ENCODE data around the gene NFATC1. TPM values are rescaled to one million over a fixed set of nuclear protein-coding genes. Genes with fewer than 3 reads are reported as not detected.

NFATC1 gene
- total and polyA plus RNA-seq, 2 donors from 2014 or later: 4.3 to 17.2 TPM

GRCh38 chr18:79452190-79452990, 56.7 kb downstream of the NFATC1 start:
- no peaks in the 10 kb centered on the region for H3K27me3 ChIP-seq (ENCODE audit: control insufficient read depth, insufficient read depth, low read length)
- peaks cover 0 to 8% (median 0%) of the 10 kb centered on the region in 3 donors for H3K36me3 ChIP-seq (ENCODE audit: control insufficient read depth in 2 of 3, insufficient read depth in 3 of 3, low read length in 3 of 3)
- H3K27ac ChIP-seq (ENCODE audit: low read depth in 2 of 2, low read length in 2 of 2): no peak overlapping the region
- FAIRE-seq: no peak
- DNase-seq: peak in 1 of 5 donors; percentile 40
- intact Hi-C loops (cut with DNase I): no loop called here
- no peaks in the 10 kb centered on the region for H3K9me3 ChIP-seq (ENCODE audit: control insufficient read depth in 2 of 3, insufficient read depth in 1 of 3, low read length in 3 of 3)
- TF ChIP-seq, protein P1, sequence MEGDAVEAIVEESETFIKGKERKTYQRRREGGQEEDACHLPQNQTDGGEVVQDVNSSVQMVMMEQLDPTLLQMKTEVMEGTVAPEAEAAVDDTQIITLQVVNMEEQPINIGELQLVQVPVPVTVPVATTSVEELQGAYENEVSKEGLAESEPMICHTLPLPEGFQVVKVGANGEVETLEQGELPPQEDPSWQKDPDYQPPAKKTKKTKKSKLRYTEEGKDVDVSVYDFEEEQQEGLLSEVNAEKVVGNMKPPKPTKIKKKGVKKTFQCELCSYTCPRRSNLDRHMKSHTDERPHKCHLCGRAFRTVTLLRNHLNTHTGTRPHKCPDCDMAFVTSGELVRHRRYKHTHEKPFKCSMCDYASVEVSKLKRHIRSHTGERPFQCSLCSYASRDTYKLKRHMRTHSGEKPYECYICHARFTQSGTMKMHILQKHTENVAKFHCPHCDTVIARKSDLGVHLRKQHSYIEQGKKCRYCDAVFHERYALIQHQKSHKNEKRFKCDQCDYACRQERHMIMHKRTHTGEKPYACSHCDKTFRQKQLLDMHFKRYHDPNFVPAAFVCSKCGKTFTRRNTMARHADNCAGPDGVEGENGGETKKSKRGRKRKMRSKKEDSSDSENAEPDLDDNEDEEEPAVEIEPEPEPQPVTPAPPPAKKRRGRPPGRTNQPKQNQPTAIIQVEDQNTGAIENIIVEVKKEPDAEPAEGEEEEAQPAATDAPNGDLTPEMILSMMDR (IDR thresholded peaks at IDR 0.05; ENCODE audit: borderline replicate concordance, extremely low read depth, insufficient read depth): no peak
- no peaks in the 10 kb centered on the region for H3K4me1 ChIP-seq (ENCODE audit: control insufficient read depth in 2 of 3, insufficient read depth in 2 of 3, low read depth in 1 of 3, low read length in 3 of 3)
- no peak overlapping the region for H3K9ac ChIP-seq (ENCODE audit: low read length in 3 of 3)
- no peak overlapping the region for H3K4me3 ChIP-seq (ENCODE audit: low read length in 3 of 3)

GRCh38 chr18:79452991-79453645, 57.4 kb downstream of the NFATC1 start:
- TF ChIP-seq, protein P1 (IDR thresholded peaks at IDR 0.05; ENCODE audit: borderline replicate concordance, extremely low read depth, insufficient read depth): no peak
- intact Hi-C loops (cut with DNase I): no loop called here

GRCh38 chr18:79453816-79454735, 58.3 kb downstream of the NFATC1 start:
- intact Hi-C loops (cut with DNase I): no loop called here
- Histone ChIP-seq H3K36me3 (ENCODE audit: control insufficient read depth in 2 of 3, insufficient read depth in 3 of 3, low read length in 3 of 3) (peaks cover 0 to 5% (median 0%) of the 10 kb centered on the region in 3 donors), H3K27ac (ENCODE audit: low read depth in 2 of 2, low read length in 2 of 2) (no peak overlapping the region), H3K9ac (ENCODE audit: low read length in 3 of 3) (no peak overlapping the region), H3K27me3 (ENCODE audit: control insufficient read depth, insufficient read depth, low read length) (no peaks in the 10 kb centered on the region), H3K4me1 (ENCODE audit: control insufficient read depth in 2 of 3, insufficient read depth in 2 of 3, low read depth in 1 of 3, low read length in 3 of 3) (no peaks in the 10 kb centered on the region), H3K4me3 (ENCODE audit: low read length in 3 of 3) (no peak overlapping the region), H3K9me3 (ENCODE audit: control insufficient read depth in 2 of 3, insufficient read depth in 1 of 3, low read length in 3 of 3) (no peaks in the 10 kb centered on the region)
- DNase-seq (peak in 1 of 5 donors; percentile 35), FAIRE-seq (no peak)
- TF ChIP-seq, protein P1 (IDR thresholded peaks at IDR 0.05; ENCODE audit: borderline replicate concordance, extremely low read depth, insufficient read depth): no peak

More at GRCh38 chr18:79452991-79453645, 57.4 kb downstream of the NFATC1 start:
- Histone ChIP-seq H3K4me1 (ENCODE audit: control insufficient read depth in 2 of 3, insufficient read depth in 2 of 3, low read depth in 1 of 3, low read length in 3 of 3) (no peaks in the 10 kb centered on the region), H3K4me3 (ENCODE audit: low read length in 3 of 3) (no peak overlapping the region), H3K9ac (ENCODE audit: low read length in 3 of 3) (no peak overlapping the region), H3K27ac (ENCODE audit: low read depth in 2 of 2, low read length in 2 of 2) (no peak overlapping the region), H3K9me3 (ENCODE audit: control insufficient read depth in 2 of 3, insufficient read depth in 1 of 3, low read length in 3 of 3) (no peaks in the 10 kb centered on the region), H3K36me3 (ENCODE audit: control insufficient read depth in 2 of 3, insufficient read depth in 3 of 3, low read length in 3 of 3) (peaks cover 0 to 8% (median 0%) of the 10 kb centered on the region in 3 donors), H3K27me3 (ENCODE audit: control insufficient read depth, insufficient read depth, low read length) (no peaks in the 10 kb centered on the region)
- DNase-seq: no peak
- no peak for FAIRE-seq

All from kidney (tissue), 14 donors.